WTC11 (cell line): ENCODE results near the gene CTNNBIP1. TPM values are rescaled to one million over a fixed set of nuclear protein-coding genes. Genes with fewer than 3 reads are reported as not detected.
A peak's percentile ranks its signal among the peaks of the same experiment; 100 is the strongest.
"Not testable (repeated sequence)": the region's sequence is repeated elsewhere in the genome, so short reads cannot be mapped to it uniquely, and the experiment has no call there.

ENCODE experiments used
- ATAC-seq: fragments of 200-7000 bp; cut with Tn5 transposase; 2 replicates; pipeline ENCODE4 v1.10.0; 2021; ENCODE audit warnings: mild to moderate bottlenecking, moderate library complexity
- CTCF ChIA-PET: fragments of 300-600 bp; sonication (Branson Sonifier 250); formaldehyde crosslinking; loops from one replicate; lab custom pipeline; 2021; ENCODE audit warnings: antibody characterized with exemption; lab: Charles Lee
- POLR2A ChIA-PET: fragments of 350-600 bp; sonication (Branson Sonifier 250); formaldehyde crosslinking; loops from one replicate; lab custom pipeline; 2021; ENCODE audit warnings: antibody characterized with exemption; lab: Charles Lee
- DNase-seq: peaks from one replicate; pipeline ENCODE4 v3.0.0; 2021; ENCODE audit warnings: low spot score
- H3K27ac Mint-ChIP-seq: 2 replicates; pipeline ENCODE4 v1.8.0; 2021; ENCODE audit warnings: mixed read lengths
- H3K27me3 Mint-ChIP-seq: 2 replicates; pipeline ENCODE4 v1.8.0; 2021; ENCODE audit warnings: low read depth, mild to moderate bottlenecking, moderate library complexity, mixed read lengths
- H3K36me3 Mint-ChIP-seq: 2 replicates; pipeline ENCODE4 v1.8.0; 2021; ENCODE audit warnings: mixed read lengths
- H3K4me1 Mint-ChIP-seq: 2 replicates; pipeline ENCODE4 v1.8.0; 2022; ENCODE audit warnings: mixed read lengths
- H3K4me3 Mint-ChIP-seq: 2 replicates; pipeline ENCODE4 v1.8.0; 2021; ENCODE audit warnings: mild to moderate bottlenecking, moderate library complexity, mixed read lengths
- H3K9me3 Mint-ChIP-seq: 2 replicates; pipeline ENCODE4 v1.8.0; 2021; ENCODE audit warnings: mixed read lengths
- E2F4 ChIP-seq: sonication (generic); formaldehyde crosslinking; IDR thresholded peaks from 2 replicates; pipeline ENCODE4 v1.8.1; 2022; ENCODE audit warnings: low read depth, mild to moderate bottlenecking, moderate library complexity, missing genetic modification reagents, borderline replicate concordance
- EMX1 ChIP-seq: fragments of 250-450 bp; sonication (Bioruptor Pico); IDR thresholded peaks from 2 replicates; pipeline ENCODE4 v1.8.0; 2021; ENCODE audit warnings: mild to moderate bottlenecking
- GRHL2 ChIP-seq: fragments of 250-450 bp; sonication (Bioruptor Pico); IDR thresholded peaks from 2 replicates; pipeline ENCODE4 v1.8.0; 2022; ENCODE audit warnings: mild to moderate bottlenecking, moderate library complexity; ENCODE audit not compliant: insufficient replicate concordance, severe bottlenecking
- HMGXB4 ChIP-seq: sonication (generic); formaldehyde crosslinking; IDR thresholded peaks from 2 replicates; pipeline ENCODE4 v1.8.1; 2023; ENCODE audit warnings: mild to moderate bottlenecking, moderate library complexity, missing genetic modification reagents
- NFE2L1 ChIP-seq: sonication (generic); formaldehyde crosslinking; IDR thresholded peaks from 2 replicates; pipeline ENCODE4 v1.8.1; 2023; ENCODE audit warnings: missing genetic modification reagents
- USF2 ChIP-seq: sonication (generic); formaldehyde crosslinking; IDR thresholded peaks from 2 replicates; pipeline ENCODE4 v1.8.1; 2023; ENCODE audit warnings: mild to moderate bottlenecking, missing genetic modification reagents, moderate library complexity
- ZNF138 ChIP-seq: sonication (generic); formaldehyde crosslinking; conservative IDR thresholded peaks from 2 replicates; pipeline ENCODE4 v1.8.1; 2022; ENCODE audit warnings: mild to moderate bottlenecking, moderate library complexity, missing genetic modification reagents
- ZNF263 ChIP-seq: sonication (generic); formaldehyde crosslinking; IDR thresholded peaks from 2 replicates; pipeline ENCODE4 v1.8.1; 2022; ENCODE audit warnings: low read depth, mild to moderate bottlenecking, moderate library complexity, missing genetic modification reagents
- ZNF317 ChIP-seq: sonication (generic); formaldehyde crosslinking; IDR thresholded peaks from 2 replicates; pipeline ENCODE4 v1.8.1; 2023; ENCODE audit warnings: low read depth, mild to moderate bottlenecking, moderate library complexity, missing genetic modification reagents, borderline replicate concordance
- ZNF532 ChIP-seq: fragments of 250-450 bp; sonication (Bioruptor Pico); IDR thresholded peaks from 2 replicates; pipeline ENCODE4 v1.9.0; 2021; ENCODE audit warnings: mild to moderate bottlenecking, borderline replicate concordance
- ZSCAN18 ChIP-seq: fragments of 250-450 bp; sonication (Bioruptor Pico); IDR thresholded peaks from 2 replicates; pipeline ENCODE4 v2.1.2; 2022; ENCODE audit warnings: mild to moderate bottlenecking, moderate library complexity
- total RNA-seq: library from RNA; stranded (reverse); gene quantifications from 3 replicates; pipeline ENCODE4 v1.2.3, GENCODE V29; 2021

Gene CTNNBIP1
- total RNA-seq, 1 experiment from 2014 or later, result 58.2 TPM

GRCh38 chr1:9808459-9808858 lies 101.6 kb downstream of the CTNNBIP1 start:
- TF ChIP-seq USF2 (CRISPR knock-in tag), result no peak
- TF ChIP-seq NFE2L1 (CRISPR knock-in tag), result no peak
- no peak for TF ChIP-seq ZNF532 (CRISPR knock-in tag)
- TF ChIP-seq E2F4, result no peak
- TF ChIP-seq HMGXB4 (CRISPR knock-in tag), result no peak
- TF ChIP-seq ZNF317, result no peak
- no peak for TF ChIP-seq ZNF263
- ATAC-seq, result no peak
- H3K27ac Mint-ChIP-seq, result peak overlapping the region; percentile 66

GRCh38 chr1:9807541-9807940 lies 102.5 kb downstream of the CTNNBIP1 start:
- Mint-ChIP-seq H3K4me1 (peaks cover 50% of the 10 kb centered on the region), H3K4me3 (no peak overlapping the region), H3K36me3 (0 out of 2 replicates have a peak, but pooled peaks cover 3% of the 10 kb centered on the region), H3K9me3 (no peaks in the 10 kb centered on the region), H3K27me3 (no peaks in the 10 kb centered on the region), H3K27ac (peak overlapping the region; percentile 8; the same call in 1 of the 2 replicates)
- TF ChIP-seq ZSCAN18 (CRISPR knock-in tag) (no peak), EMX1 (CRISPR knock-in tag) (no peak), NFE2L1 (CRISPR knock-in tag) (no peak), GRHL2 (CRISPR knock-in tag) (no peak), HMGXB4 (CRISPR knock-in tag) (no peak), ZNF138 (CRISPR knock-in tag) (no peak)
- ChIA-PET CTCF (interaction anchor here (0.9 kb wide), 1 partner anchor 23 kb away, joined by 4 read pairs; no protein-coding TSS in a partner anchor), POLR2A (interaction anchor here (0.6 kb wide), 1 partner anchor 47 kb away, joined by 5 read pairs; no protein-coding TSS in a partner anchor)
- ATAC-seq (peak; percentile 53; the same call in 1 of the 2 replicates), DNase-seq (no peak)

More at GRCh38 chr1:9808459-9808858, 101.6 kb downstream of the CTNNBIP1 start:
- H3K36me3 Mint-ChIP-seq, result 0 out of 2 replicates have a peak, but pooled peaks cover 3% of the 10 kb centered on the region
- no peak for DNase-seq
- peaks cover 48% of the 10 kb centered on the region for H3K4me1 Mint-ChIP-seq
- H3K9me3 Mint-ChIP-seq, result no peaks in the 10 kb centered on the region
- no peaks in the 10 kb centered on the region for H3K27me3 Mint-ChIP-seq
- POLR2A ChIA-PET, result interaction anchor here (0.6 kb wide), 1 partner anchor 48 kb away, joined by 5 read pairs; no protein-coding TSS in a partner anchor
- no peak overlapping the region for H3K4me3 Mint-ChIP-seq
- CTCF ChIA-PET, result interaction anchor here (1.4 kb wide), 1 partner anchor 24 kb away, joined by 3 read pairs; no protein-coding TSS in a partner anchor

- POLR2A ChIA-PET, H3K27ac Mint-ChIP-seq, H3K27me3 Mint-ChIP-seq, ATAC-seq, H3K4me3 Mint-ChIP-seq, H3K36me3 Mint-ChIP-seq, H3K9me3 Mint-ChIP-seq, DNase-seq: not testable (repeated sequence)
- H3K4me1 Mint-ChIP-seq, result peaks cover 46% of the 10 kb centered on the region
- CTCF ChIA-PET, result interaction anchor here (1.4 to 2.7 kb wide), 2 partner anchors 20 to 22 kb away, joined by 4 to 11 read pairs; no protein-coding TSS in a partner anchor
These were observed 104.1 kb downstream of the CTNNBIP1 start for GRCh38 chr1:9805972-9806371.
